GM21717 (cell line): ENCODE measurements around the gene GUK1.

Experiments used
- ATAC-seq: cut with Tn5 transposase; IDR thresholded peaks from one replicate; pipeline ENCODE4 v1.9.1; 2021; ENCODE audit warnings: mild to moderate bottlenecking, moderate library complexity; ENCODE audit not compliant: unreplicated experiment

The GUK1 gene, protein sequence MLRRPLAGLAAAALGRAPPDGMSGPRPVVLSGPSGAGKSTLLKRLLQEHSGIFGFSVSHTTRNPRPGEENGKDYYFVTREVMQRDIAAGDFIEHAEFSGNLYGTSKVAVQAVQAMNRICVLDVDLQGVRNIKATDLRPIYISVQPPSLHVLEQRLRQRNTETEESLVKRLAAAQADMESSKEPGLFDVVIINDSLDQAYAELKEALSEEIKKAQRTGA

DNA sequence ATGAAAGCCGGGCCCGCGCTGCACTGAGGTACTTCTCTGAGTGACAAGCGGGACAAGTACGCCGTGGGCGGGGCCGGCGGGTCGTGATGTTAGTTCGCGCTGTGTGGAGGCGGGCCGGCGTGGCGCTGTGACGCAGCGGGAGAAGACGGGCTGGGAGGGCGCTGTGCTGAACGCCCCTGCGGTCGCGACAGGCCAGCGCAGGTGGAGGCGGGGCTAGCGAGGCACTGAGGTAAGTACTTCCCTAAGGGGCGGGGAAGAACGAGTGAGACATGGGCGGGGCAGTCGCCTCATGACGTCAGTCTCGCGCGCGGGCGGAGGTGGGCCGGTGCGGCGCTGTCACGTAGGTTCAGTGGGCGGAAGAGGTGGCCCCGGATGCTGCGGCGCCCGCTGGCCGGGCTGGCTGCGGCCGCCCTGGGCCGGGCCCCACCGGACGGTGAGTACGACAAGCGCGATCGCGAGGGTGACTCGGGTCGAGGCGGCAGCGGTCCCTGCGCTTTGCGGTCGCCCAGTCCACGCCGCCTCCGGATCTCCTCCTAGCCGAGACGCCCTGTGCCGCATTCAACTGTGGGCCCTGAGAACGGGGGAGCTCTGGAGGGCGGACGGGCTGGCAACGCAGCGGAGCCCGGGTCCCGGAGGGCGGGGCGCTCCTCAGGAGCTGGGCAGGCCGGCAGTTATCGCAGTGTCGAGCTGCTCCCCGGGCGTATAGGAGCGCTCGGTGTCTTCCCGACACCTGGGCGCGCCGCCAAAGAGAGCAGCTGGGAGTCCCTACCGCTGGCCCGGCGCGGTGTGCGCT, at the start of gene GUK1:
Gene GUK1, plus strand, starts transcription at position 349 of the 793 bp plus-strand sequence. Its CDS starts 24 bp downstream, at position 373.
- peak; percentile 91 for ATAC-seq

DNA sequence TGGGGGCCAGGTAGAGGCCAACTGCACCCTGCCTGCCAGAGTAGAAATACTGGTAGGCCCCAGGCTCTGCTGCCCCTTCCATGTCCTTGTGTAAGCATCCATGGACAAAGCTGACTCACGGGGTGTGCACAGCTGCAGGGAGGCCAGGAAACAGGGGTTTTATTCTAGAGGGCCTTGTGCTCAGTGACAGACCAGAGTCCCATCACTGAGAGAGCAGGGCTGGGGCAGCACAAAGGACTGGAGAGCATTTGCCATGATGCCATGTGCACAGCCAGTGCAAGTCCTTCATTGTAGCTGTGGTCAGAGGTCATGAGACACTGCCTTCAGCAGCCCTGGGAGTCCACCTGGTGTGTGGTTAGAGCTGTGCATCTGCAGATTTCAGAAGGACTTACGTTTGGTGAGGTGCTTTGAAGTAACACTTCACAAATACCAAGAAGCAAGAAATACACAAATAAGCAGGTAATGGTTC, 49.4 kb upstream of the GUK1 start:
- no peak for ATAC-seq

DNA sequence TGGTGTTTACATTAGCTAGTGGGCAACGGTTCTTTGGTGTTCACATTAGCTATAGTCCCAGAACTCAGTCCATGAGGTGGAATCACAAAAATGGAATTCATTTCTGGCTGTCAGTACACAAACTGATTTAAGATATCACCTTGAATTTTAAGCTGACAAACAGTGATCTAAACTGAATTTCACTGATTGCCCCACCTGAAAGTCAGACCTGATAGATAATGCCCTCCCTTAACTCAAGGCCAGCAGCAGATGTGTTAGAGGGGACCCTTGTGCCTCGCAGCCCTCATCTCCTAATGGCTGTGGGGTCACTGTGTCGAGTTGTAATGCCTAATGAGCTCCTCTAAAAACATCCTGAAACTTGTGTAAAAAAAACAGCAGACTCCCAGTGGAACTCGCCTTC, 49.0 kb upstream of the GUK1 start:
- no peak for ATAC-seq

DNA sequence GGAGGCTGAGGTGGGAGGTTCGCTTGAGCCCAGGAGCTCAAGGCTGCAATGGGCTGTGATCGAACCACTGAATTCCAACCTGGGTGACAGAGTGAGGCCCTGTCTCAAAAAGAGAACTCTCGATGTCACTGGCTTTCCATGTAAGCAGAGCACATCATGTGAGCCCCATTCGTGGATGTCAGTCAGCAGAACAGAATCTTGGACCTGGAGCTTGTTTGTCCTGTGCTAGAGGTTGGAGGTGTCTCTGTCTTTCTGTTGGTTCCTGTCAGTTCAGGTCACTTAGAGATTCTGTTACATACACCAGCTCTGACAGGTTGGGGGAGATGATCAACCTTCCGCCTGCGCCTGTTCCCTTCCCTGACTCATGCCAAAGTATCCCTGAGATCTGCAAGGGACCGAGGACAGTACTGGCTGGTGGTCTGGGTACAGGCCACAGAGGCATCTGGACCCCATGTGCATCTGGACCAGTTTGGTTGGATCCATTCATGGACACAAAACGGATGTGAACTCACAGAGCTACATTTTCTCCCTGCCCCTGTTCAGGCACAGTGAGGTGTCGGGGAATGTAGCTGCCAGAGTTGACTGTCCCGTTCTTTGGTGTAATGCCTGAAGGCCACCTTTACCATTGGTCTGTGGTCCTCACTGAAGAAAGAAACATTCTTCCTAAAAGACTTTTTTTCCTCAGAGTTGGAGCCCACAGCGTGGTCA, 47.6 kb upstream of the GUK1 start:
- ATAC-seq, result no peak

DNA sequence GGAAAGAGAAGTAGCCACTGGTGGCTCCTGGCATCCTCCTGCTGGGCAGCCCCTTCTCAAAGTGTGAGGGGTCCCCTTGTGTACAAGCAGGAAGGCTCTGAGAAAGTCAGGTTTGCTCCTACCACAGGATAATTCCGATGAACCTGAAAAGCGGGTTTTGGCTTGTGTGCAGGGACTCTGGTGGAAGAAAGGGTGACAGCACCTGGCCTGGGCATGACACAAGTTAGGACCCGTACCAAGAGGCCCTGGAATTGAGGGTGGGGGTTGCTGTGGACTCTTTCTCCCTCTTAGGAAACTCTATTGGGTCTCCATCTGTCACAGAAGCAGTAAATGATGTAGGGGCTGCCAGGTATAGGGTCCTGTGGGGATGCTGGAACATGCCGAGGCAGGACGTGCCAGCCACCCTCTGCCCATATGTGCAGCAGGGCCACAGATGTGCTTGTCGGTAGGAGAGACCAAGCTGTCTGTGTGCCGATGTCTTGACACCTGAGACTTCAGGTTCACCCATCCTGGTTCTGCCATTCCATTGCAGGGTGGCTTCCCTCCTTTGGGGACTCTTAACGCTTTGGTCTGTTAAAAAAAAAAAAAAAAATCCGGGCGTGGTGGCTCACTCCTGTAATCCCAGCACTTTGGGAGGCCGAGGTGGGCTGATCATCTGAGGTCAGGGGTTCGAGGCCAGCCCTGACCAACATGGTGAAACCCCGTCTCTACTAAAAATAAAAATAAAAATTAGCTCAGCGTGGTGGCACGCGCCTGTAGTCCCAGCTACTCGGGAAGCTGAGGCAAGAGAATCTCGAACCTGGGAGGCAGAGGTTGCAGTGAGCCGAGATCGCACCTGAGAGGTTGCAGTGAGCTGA, 46.8 kb upstream of the GUK1 start:
- no peak for ATAC-seq

DNA sequence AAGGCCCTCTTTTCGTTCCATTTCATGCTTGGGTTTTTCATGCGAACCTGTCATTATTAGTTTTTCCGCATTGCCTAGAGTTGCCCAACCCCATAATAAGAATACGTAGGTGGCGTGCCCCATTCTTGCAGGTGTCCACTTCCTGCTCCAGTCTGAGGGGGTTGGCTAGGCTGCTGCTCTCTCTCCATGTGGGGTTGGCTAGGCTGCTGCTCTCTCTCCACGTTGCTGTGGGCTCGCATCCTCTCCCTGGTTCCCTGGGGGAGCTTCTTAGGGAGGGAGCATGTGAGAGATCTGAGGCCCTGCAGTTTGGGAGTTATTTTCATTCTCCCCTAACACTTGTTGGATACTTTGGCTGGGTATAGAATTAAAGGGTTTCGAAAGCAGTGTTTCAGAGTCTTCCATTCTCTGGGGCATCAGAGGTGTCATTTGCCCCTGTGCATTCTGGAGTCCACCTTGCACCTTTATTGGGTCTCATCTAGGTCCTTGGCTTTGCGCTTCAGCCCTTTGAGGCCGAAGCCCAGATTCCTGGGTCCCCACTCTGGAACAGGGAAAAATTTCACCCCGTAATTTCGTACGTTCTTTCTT, 45.6 kb upstream of the GUK1 start:
- no peak for ATAC-seq

DNA sequence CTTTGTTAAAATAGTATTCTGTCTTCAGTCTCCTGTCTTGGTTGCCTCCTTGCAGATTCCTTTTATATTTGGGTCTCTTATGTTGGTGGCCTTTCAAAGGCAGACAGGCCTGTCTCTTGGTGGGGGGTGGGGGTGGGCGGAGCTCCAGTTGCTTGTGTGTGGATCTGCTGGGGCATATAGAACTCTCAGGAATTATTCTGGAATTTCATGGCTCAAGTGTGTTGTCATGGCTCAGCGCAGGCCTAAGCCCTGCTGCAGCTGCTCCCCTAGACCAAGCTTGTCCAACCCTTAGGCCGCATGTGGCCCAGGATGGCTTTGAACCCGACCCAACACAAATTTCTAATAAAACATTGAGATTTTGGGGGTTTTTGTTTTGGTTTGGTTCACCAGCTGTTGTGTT, 44.9 kb upstream of the GUK1 start:
- ATAC-seq, result no peak

DNA sequence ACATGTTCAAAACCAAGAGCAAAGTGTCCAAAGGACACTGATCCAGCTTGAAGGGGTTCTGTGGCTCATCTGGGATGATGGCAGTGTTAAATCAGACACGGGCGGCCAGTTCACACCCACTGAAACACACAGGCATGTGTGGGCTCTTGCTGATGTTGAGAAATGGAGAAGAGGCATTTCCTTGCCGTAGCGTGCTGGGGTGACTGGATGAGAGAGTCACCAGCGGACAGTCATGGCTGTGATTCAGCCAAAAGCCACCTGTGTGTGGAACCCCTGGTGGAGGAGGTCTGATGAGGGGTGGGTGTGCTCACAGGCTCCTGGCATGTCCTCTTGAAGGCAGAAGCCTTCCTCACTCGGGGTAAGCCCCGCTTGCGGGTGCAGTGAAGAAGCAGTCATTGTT, 44.1 kb upstream of the GUK1 start:
- ATAC-seq, result no peak

DNA sequence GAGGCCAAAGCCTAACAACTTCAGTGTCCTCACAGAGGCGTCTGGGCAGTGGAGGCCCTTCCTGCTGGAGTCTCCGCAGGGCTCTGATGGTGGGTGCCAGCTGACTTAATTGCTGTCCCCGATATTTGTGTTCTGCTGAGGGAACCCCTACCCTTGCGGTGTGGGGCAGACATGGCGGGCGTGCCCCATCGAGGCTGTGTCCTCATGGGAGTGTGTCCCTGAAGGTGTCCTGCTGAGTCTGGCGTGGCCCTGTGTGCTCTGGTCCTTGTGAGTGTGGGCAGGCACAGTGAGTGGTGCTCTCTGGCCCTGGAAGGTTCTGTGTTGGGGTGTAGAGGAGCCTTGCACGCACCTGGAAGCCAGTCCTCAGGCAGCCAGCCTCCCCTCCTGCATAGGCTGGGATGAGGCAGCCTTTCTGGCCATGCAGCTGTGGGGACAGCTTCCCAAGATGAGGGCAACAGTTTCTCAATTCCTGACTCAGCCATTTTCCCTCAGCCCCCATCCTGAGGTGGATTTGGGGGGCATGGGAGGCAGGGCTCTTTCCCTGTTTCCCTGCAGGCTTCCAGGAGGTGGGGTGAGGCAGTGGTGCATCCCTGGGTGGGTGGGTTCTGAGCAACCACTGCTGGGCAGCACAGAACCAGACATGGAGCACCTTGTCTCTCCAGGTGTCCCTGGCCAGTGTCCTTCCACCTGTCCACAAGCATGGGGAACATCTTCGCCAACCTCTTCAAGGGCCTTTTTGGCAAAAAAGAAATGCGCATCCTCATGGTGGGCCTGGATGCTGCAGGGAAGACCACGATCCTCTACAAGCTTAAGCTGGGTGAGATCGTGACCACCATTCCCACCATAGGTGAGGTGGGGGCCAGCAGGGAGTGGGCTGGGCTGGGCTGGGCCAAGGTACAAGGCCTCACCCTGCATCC, 43.4 kb upstream of the GUK1 start:
- no peak for ATAC-seq

DNA sequence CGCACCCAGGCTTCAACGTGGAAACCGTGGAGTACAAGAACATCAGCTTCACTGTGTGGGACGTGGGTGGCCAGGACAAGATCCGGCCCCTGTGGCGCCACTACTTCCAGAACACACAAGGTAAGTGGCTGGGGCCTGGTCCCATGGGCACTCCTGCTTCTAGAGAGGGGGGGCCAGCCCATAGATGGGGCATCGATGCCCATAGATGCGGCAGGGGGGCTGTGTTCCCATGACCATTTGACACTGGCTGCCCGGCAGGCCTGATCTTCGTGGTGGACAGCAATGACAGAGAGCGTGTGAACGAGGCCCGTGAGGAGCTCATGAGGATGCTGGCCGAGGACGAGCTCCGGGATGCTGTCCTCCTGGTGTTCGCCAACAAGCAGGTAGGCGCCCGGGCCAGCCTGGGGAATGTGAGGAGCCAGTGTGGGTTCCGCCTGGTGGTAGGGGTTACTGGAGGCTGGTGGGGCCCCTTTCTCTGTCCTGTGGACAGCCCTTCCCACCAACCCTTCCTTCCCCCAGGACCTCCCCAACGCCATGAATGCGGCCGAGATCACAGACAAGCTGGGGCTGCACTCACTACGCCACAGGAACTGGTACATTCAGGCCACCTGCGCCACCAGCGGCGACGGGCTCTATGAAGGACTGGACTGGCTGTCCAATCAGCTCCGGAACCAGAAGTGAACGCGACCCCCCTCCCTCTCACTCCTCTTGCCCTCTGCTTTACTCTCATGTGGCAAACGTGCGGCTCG, 42.6 kb upstream of the GUK1 start:
- ATAC-seq, result no peak

DNA sequence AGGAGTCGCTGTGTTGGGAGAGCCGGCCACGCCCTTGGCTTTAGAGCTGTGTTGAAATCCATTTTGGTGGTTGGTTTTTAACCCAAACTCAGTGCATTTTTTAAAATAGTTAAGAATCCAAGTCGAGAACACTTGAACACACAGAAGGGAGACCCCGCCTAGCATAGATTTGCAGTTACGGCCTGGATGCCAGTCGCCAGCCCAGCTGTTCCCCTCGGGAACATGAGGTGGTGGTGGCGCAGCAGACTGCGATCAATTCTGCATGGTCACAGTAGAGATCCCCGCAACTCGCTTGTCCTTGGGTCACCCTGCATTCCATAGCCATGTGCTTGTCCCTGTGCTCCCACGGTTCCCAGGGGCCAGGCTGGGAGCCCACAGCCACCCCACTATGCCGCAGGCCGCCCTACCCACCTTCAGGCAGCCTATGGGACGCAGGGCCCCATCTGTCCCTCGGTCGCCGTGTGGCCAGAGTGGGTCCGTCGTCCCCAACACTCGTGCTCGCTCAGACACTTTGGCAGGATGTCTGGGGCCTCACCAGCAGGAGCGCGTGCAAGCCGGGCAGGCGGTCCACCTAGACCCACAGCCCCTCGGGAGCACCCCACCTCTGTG, 41.7 kb upstream of the GUK1 start:
- ATAC-seq, result no peak

DNA sequence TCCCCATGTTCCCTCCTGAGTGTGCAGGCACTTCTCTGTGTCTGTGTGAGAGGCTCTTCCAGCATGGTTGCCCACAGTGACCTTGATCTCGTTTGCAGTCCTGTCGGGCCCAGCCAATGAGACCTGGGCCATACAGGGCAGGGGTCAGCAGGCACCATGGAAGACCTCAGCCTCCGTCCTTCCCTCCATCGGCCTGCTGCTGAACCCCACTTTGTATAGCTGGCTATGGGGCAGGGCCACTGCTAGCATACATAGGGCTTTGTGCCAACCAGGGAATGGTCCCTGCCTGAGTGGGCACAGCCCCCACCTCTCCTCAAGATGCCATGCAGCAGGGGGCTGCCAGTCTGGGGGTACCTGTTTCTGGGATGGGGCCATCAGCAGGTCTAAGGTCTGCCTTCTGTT, 40.7 kb upstream of the GUK1 start:
- ATAC-seq, result no peak

DNA sequence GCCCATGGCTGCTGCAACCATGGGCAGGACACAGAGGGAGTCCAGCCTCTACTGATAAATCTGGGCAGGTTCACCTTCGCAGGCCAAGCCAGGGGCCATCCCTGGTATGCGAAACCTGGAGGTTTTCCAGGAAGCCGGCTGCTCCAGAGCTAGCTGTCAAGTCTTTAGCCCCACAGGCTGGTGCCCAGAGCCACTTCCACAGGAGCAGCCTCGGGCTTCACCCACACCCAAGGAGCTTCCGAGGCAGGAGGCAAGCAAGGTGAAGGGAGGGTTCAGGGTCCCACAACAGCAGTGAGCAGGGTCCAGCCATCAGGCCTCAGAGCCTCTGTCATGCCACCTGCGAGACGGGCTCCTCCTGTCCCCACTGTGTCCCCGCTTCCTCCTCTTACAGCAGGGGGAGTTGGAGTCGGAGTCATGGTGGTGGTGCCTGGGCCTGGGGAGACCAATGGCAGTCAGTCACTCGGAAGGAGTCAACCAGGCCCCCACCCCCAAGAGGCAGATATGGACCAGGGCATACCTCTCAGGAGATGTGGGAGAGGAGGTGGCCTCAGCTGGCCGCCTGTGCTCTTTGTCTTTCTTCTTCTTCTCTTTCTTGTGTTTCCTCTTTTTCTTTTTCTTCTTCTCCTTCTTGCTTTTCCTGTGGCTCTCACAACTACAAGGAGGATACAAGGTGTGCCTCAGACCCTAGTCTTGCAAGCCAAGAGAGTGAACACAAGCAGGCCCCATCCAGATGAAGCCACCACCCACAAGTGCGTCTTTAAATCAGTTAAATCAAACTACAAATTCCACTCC, 39.1 kb upstream of the GUK1 start:
- ATAC-seq, result no peak

DNA sequence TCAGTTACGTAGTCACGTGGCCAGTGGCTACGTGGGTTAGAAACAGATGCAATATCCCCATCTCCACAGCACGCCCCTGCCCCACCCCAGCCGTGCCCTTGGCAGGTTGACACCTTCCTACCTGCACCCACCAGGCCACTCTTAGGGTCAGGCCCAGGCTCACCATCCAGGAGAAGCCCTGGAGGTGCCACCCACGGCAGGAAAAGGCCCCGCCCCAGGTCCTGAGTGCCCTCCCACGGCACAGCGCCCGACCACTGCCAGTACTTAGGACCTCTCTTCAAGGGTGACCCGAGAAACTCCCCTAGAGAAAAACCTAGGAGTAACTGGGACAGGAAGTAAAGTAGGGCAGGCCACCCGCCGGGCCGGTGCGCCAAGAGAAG, 38.5 kb upstream of the GUK1 start:
- ATAC-seq, result no peak

DNA sequence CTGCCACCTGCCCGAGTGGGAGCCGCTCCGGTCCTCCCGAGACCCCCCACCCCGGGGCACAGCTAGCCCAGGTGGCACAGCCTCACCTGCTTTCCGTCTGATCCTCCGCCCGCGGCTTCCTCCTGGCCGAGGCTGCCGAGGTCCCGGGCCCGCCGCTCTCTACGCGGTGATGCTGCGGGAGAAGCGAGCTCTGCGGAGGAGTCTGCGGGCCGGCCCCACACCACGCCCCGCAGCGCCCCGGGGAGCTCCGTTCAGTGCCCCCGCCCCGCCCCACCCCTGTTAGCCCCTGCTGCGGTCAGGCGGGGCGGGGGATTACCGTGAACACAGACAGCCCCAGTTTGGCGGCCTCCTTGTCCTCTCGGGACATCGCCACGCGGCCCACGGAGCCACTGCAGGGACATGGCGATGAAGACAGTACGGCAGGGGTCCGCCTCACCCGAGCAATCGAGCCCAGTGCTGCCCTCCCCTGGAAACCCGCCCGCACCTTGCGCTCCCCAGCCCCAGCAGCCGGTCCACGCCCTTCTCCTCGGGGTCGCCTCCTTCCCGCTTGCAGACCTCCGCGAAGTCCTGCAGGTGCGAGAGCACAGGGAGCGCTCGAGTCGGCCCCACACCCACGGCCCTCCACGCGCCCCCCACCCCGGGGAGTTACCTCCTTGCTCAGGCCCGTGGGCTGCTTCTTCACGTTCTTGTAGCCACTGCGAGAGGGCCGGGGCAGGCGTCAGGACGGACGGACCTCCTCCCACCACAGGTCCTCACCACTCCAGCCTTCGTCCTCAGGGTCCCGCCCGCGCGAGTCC, 37.9 kb upstream of the GUK1 start:
- ATAC-seq, result peak; percentile 25

DNA sequence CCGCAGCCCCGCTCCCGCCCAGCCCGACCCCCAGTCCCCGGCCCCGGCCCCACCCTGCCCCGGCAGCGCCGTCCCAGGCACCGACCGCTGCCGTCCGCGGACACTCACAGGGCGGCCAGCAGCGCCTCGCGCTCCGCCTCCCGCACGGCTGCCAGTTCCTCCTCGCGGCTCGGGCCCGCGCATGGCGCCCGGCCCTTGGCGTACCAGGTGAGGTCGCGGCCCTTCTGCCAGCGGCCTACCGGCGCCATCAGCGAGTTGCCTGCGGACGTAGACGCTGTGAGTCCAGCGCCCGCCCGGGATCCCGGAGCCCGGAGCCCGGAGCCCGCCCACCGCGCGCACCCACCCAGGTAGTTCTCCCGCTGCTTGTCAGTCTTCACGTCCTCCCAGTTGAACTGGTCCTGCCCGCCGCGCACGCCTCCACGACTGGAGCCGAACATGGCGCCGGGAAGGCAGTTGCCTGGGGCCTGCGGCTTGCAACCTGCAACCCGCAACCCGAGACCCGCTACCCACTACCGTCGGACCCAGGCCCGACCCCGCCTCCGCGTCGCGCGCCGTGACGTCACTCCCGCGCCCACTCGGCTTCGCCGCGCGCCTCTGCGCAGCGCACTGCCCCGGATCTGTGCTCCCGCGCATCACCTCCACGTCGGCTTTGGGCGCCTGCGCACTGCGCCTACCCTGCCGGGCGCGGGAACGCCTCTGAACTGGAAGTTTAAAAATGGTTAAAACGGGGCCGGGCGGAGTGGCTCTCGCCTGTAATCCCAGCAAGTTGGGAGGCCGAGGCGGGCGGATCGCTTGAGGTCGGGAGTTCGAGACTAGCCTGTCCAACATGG, 37.1 kb upstream of the GUK1 start, which contains the start of gene C1orf35:
Gene C1orf35, minus strand, starts transcription at position 535 of the 830 bp plus-strand sequence. Its CDS starts 98 bp downstream, at position 437.
- ATAC-seq, result peak; percentile 57
